NB4 (cell line): Measurements from ENCODE around the gene EIF5A.
A peak's percentile ranks its signal among the peaks of the same experiment; 100 is the strongest.

Source experiments
- DNase-seq: peaks from one replicate; pipeline ENCODE4 v3.0.0; 2010; ENCODE audit warnings: low read depth
- H3K4me3 ChIP-seq: one replicate; pipeline ENCODE4 v1.5.1; 2011; ENCODE audit warnings: mild to moderate bottlenecking, low read depth, low read length, moderate library complexity
- CTCF ChIP-seq: IDR thresholded peaks from one replicate; pipeline ENCODE4 v1.5.1; 2012; ENCODE audit warnings: low read depth, low read length
- MAX ChIP-seq: IDR thresholded peaks from 2 replicates; pipeline ENCODE4 v1.6.1; 2011; ENCODE audit warnings: low read depth, low read length
- MYC ChIP-seq: IDR thresholded peaks from 2 replicates; pipeline ENCODE4 v1.6.1; 2011; ENCODE audit warnings: low read depth, low read length
- POLR2A ChIP-seq: IDR thresholded peaks from 2 replicates; pipeline ENCODE4 v1.6.1; 2011; ENCODE audit warnings: mild to moderate bottlenecking; ENCODE audit not compliant: insufficient read length; ENCODE audit errors: extremely low read depth

Gene EIF5A

GRCh38 chr17:7313890-7314718 is 6.7 kb downstream of the EIF5A start:
- peak overlapping the region; percentile 73 for H3K4me3 ChIP-seq
- DNase-seq: peak; percentile 53
- TF ChIP-seq MAX (no peak), POLR2A (no peak), CTCF (no peak), MYC (no peak)

- peak within 1 kb of the TSS; percentile 73 for H3K4me3 ChIP-seq
- TF ChIP-seq MAX (peak; percentile 38; the same call in 1 of the 2 replicates), CTCF (no peak), POLR2A (peak; percentile 56), MYC (peak; percentile 56; the same call in 1 of the 2 replicates)
- peak; percentile 87 for DNase-seq
Measured at GRCh38 chr17:7314719-7315569, 7.5 kb downstream of the EIF5A start, which contains the start of gene GPS2. Gene GPS2, minus strand, starts transcription at chr17:7315360. Its CDS starts 308 bp downstream, at chr17:7315052.

- H3K4me3 ChIP-seq: peak overlapping the region; percentile 52
- TF ChIP-seq CTCF: no peak
- no peak for TF ChIP-seq MAX
- no peak for DNase-seq
Measured at GRCh38 chr17:7315570-7316235, 8.3 kb downstream of the EIF5A start.

- DNase-seq: no peak
- TF ChIP-seq POLR2A: no peak
- no peak for TF ChIP-seq MYC
- no peak for TF ChIP-seq MAX
- no peak for TF ChIP-seq CTCF
- H3K4me3 ChIP-seq: no peak overlapping the region
Measured at GRCh38 chr17:7317161-7317803, 9.9 kb downstream of the EIF5A start.

GRCh38 chr17:7318121-7318860 is 10.9 kb downstream of the EIF5A start:
- TF ChIP-seq CTCF (no peak), POLR2A (no peak)
- DNase-seq: no peak
- no peak overlapping the region for H3K4me3 ChIP-seq
